CD4-positive, alpha-beta T cell treated with Interleukin-15 for 4 hours (primary cell): ENCODE data around the gene OR6C2.
"Not testable (repeated sequence)": the region's sequence is repeated elsewhere in the genome, so short reads cannot be mapped to it uniquely, and the experiment has no call there.

ENCODE experiments used
- DNase-seq: peaks from one replicate; pipeline ENCODE4 v3.0.0-alpha.2; 2020; ENCODE audit warnings: low spot score

OR6C2 gene

DNA sequence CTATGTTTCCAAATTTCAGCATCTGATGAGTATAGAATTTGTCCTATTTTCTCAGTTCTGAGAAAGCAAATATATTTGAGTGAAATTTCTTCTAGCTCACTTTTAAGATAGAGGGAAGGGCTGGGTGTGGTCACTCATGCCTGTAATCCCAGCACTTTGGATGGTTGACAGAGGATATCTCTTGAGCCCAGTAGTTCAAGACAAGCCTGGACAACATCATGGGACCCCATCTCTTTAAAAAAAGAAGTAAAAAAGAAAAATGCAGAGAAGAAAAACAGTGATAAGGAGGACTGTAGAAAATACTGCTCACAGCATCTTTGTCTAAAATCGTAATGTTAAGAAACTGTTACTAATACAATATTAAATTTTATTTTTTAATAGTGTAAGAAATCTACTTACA is 28.4 kb downstream of the OR6C2 start:
- no peak for DNase-seq

DNA sequence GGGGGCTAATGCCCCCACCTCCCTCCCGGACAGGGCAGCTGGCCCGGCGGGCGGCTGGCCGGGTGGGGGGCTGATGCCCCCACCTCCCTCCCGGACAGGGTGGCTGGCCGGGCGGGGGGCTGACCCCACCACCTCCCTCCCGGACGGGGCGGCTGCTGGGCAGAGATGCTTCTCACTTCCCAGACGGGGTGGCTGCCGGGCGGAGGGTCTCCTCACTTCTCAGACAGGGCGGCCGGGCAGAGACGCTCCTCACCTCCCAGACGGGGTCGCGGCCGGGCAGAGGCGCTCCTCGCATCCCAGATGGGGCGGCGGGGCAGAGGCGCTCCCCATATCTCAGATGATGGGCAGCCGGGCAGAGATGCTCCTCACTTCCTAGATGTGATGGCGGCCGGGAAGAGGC is 35.3 kb downstream of the OR6C2 start:
- not testable (repeated sequence) for DNase-seq

DNA sequence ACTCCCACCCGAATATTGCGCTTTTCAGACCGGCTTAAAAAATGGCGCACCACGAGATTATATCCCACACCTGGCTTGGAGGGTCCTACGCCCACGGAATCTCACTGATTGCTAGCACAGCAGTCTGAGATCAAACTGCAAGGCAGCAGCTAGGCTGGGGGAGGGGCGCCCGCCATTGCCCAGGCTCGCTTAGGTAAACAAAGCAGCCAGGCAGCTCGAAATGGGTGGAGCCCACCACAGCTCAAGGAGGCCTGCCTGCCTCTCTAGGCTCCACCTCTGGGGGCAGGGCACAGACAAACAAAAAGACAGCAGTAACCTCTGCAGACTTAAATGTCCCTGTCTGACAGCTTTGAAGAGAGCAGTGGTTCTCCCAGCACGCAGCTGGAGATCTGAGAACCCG is 40.4 kb downstream of the OR6C2 start:
- not testable (repeated sequence) for DNase-seq

DNA sequence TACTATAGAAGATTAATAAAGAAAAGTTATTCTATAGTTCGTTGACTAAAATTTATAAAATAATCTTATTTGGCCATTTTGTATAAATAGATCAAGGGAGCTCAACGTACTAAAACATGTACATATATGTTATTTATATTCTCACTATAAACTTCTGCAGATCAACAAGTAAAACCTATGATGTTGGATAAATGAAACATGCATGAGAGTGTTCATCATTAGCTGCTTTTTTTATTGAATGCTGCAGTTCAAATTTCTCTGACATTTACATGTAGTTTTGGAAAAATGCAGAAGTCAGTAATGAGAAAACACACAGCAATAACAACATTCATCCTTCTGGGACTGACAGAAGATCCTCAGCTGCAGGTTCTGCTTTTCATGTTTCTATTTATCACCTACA is 48.2 kb downstream of the OR6C2 start, which contains the start of gene OR6C68:
Gene OR6C68 (plus strand): TSS at position 301 of the 400 bp plus-strand sequence. CDS start 0 bp downstream, at position 301.
- DNase-seq = no peak

DNA sequence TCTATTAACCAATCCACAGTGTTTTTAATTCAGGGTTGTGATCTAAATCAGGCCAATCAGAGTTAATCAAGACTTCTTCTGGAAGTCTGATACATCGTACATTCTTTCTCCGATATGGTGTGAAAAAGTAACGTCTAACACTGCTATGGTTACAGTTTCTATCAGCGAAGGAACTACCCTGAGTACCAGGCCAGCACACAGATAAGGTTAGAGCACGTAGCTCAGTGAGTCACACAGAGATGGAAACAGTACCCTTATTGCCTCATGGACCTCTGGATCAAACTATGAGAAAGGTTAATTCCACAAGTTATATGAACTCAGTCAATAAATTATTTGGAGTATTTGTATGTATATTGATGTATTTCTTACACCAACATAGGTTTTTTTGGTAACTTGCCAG is 51.6 kb downstream of the OR6C2 start:
- no peak for DNase-seq

DNA sequence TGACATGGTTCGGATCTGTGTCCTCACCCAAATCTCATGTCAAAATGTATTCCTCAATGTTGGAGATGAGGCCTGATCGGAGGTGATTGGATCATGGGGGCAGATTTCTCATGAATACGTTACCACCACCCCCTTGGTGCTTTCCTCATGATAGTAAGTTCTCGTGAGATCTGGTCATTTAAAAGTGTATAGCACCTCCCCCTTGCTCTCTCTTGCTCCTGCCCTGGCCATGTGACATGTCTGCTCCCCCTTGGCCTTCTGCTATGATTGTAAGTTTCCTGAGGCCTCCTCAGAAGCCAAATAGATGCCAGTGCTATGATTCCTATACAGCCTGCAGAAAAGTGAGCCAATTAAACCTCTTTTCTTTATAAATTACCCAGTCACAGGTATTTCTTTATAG is 55.4 kb downstream of the OR6C2 start:
- DNase-seq = no peak

DNA sequence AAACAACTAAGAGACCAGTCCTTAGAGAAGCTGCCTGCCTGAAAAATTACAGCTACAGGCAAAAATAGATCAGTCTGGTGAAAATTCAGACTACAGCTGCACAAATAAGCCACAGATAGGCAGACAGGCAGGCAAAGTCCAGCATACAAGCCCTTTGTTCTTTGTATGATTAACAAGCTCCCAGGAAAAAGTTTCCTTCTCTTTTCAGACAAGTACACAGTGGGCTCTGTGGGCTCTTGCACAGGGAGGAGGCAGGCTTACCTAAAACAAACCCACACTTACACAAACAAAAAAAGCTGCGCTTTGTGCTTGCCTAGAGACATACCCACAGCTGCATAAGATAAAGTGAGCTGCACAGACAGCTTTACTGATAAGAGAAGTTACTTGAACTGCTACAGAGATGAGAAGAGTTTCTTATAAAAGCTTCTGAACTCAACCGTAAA is 56.0 kb downstream of the OR6C2 start:
- DNase-seq = no peak

DNA sequence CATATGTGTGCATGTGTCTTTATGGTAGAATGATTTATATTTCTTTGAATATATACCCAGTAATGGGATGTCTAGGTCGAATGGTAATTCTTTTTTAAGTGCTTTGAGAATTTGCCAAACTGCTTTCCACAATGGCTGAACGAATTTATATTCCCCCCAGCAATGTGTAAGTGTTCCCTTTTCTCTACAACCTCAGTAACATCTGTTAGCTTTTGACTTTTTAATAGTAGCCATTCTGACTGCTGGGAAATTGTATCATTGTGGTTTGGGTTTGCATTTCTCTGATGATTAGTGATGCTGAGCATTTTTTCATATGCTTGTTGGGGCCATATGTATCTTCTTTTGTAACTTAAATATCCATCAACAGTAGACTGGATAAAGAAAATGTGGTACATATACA is 57.7 kb downstream of the OR6C2 start:
- no peak for DNase-seq
